NCI-H446 (cell line): ENCODE measurements around the gene HS1BP3.
A peak's percentile ranks its signal among the peaks of the same experiment; 100 is the strongest.

ENCODE experiments used
- DNase-seq, 2 experiments: peaks; one replicate each; lab custom pipeline; 2025; lab: John Stamatoyannopoulos, UW

HS1BP3 gene

DNA sequence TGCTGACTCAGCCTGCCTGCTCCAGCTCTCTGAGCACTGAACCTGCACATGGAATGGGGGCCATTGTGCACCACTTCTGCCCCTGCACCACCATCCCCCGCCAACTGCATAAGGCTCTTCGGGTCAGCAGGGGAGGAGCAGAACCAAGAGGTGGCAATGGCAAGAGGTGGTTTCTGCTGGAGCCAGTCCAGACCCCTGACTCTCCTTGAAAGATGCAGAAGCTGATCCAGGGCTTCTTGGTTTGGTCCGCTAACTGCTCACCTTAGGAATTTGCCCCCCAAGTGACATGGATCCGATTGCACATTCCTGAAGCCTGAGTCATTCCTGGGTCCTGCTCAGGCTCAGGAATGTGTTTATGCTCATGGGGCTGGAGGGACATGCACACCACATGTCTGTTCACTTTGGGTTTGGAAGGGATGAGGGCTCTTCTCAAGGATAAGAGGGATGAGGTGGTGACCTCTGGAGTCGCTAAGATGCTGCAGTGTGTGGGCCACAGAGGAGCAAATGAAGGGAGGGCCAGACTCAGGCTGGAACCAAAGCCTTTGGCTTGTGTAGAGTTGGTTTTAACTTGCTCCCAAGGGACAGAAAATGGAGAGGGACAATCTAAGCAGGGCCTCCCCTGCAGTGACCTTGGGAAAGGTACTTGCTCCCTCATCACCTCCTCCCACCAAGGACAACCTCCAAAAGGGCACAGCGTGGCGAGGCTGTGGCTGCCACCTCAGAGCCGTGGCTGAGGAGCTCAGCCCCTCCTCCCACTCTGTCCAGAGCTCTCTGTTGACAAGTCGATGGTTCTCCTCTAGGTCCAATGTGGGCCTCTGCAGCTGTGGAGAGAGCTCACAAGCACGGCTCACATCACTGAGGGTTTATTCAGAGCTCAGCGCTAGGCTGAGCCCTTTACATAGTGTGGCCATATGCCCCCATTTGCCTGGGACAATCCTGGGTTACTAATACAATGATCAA lies 66.2 kb downstream of the HS1BP3 start:
- peak in 1 of 2 experiments; percentile 42 for DNase-seq

DNA sequence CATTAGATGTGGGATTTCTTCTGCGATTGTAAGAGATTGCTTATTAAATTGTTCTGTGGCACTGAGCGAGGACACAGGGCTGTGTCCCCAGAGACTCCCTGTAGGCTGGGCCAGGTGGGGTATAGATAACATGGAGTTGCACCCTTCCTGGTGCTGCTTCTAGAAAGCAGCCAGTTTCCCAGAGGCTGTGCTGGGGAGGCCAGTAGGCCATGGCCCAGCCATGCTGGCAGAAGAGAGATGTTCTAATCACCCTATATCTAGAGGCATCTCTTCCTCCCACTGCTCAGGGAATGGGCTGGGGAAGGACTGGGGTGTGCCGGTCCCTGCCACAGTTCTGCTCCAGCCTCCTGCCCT lies 66.9 kb downstream of the HS1BP3 start:
- no peak for DNase-seq

DNA sequence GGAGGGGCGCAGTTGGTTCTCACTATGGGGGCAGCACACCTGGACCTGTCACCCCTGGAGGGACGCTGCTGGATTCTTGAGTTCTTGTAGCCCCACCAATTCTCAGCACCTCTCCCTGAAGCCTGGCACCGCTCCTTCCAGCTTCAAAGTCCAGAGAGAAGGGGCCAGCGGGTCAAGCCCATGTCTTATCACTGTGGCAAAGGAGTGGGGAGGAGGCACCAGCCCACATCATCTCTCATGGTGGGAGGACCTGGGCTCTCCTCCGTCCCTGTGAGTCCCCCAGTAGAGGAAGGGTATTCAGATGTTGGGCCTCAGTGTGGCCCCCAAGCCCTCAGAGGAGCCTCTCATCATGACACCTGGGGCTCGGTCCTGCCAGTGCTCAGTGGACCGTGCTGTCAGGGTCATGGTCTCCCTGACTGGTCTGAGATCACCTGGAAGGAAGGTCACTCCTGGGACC lies 67.4 kb downstream of the HS1BP3 start:
- no peak for DNase-seq

DNA sequence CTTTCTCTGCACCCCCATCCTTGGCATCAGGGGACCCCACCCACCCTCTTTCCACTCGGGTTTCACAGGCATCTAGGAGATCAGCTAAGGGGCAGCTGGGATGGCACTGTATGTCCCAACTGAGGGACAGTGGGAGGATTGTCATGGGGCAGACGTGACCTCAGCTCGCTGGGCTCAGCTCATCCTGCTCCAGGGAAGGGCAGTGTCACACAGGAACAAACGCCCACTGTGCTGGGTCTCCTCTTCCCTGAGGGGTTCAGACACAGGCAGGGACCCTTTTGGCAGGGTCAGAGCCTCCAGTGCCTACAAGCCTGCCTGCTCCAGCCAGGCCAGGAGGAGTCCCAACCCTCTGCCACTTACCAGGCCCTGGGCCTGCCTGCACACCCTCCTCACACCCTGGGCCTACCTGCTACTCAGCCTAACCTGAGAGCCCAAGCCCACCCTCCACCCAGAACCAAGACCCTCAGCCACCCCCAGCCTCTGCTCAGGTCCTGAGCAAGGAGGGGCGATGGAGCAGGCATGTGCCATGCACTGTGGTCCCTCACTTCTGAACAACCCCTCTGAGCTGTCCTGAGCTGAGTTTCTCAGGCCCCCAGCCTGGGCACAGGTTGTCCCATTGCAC lies 68.2 kb downstream of the HS1BP3 start:
- DNase-seq, result no peak

DNA sequence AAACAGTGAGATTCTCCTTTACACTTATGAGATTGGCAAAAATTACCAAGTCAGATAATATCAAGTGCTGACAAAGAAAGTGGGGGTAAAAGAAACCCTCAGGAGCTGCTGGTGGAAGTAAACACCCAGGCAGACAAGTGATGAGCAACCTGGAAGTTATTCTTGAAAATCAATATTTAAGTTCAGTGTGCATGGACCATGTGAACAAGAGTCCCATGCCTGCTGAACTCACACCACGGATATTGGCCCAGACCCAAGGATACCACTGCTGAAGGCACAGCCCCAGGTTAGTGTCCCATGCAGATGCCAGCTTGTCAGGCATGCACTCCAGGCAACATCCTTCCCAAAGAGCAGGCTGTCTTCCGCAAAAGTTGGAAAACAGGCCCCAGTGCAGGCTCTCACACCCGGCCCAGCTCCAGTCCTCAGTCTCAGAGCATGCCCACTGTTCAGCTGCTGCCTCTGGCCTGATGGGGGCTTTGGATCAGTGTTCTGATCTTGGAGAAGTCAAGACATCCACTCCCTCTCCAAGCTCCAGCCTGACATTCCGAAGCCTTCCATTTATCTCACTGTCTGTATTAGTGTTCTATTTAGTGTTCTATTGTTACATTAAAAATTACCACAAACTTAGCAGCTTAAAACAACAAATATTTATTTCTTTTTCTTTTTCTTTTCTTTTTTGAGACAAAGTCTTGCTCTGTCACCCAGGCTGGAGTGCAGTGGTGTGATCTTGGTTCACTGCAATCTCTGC lies 70.0 kb downstream of the HS1BP3 start:
- DNase-seq, result peak in 1 of 2 experiments; percentile 38

DNA sequence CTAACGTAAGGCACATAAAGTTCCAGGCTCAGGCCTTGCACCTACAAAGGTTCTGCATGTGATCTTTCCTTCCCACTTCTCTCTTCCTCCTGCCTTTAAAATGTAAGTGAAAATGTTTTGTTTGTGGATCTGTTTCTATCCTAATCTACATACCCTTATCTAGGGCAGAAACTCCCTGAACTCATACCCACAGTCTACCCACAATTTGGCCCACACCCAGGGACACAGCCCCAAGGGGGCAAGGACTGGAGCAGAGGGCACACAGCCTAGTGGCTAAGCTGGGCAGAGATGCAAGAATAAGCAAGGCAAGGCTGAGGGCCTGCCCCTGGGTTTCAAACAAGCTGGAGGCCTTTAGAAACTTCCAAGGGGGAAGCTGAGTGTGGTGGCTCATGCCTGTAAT lies 71.0 kb downstream of the HS1BP3 start:
- DNase-seq, result no peak

DNA sequence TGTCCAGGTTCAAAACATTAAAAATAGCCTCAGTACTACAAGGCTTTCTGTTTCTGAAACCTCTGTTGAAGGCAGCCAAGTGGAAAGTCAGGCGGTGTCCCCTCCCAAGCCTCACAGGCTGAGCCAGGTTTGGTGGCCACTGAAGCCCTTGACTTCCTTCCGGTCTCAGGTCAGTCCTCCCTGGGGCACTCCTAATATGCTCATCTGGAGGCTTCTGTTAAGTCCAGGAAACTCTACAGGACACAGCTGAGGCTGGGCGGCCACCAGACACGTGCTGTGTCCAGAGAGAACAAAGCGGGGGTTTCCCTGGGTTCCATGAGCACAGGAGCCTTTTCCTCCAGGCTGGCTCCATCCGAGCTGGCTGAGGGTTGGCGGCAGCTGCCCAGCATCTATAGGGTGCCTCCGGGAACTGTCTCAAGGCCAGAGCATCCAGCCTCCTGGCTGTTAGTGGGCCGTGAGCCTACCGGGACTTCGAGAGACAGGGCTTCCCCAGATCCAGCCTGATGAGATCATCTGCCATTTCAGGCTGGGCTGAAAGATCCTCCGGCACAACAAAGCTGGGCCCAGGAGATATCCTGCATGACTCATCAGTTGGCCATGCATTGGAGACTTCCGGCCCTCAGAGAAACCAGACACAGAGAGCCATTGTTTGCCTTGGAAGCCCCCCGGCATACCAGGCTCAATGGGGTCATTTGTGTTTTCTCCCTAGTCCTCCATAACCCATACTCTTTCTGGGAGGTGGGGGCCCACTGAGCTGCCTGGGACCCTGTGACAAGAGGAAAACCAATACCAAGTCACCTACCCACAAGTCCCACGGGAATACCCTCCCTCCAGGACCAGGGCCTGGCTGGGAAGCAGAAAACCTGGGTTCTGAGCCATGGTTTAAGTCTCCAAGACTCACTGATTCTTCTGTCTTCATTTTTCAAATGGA lies 71.7 kb downstream of the HS1BP3 start:
- peak; percentile 83 to 91 for DNase-seq

DNA sequence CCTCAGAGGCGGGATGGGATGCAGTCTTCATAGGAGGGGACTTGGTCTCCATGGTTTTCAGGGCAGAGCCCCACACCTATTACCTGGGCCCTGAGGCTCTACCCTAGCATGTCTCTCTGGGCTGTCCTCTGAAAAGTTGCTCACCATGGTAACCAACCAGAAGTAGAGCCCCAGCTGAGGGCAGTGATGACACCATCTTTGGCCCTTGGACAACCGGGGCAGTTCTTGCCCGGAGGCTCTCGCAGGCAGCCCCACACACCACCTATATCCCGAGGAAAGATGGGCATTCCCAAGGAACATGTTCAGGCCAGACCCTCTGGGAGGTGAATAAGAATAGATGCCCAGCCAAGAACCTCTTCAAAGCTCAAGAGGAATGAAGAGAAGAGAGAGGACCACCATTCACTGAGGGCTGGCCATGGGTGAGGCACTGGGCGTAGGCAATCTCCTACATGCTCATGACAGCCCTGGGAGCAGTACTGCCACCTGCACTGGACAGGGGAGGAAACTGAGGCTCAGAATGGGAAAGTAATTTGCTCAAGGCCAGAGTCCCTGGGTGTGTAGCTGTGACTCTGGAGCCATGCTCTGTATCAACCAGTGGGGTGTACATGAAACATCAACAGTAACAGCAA lies 72.5 kb downstream of the HS1BP3 start:
- DNase-seq, result no peak

DNA sequence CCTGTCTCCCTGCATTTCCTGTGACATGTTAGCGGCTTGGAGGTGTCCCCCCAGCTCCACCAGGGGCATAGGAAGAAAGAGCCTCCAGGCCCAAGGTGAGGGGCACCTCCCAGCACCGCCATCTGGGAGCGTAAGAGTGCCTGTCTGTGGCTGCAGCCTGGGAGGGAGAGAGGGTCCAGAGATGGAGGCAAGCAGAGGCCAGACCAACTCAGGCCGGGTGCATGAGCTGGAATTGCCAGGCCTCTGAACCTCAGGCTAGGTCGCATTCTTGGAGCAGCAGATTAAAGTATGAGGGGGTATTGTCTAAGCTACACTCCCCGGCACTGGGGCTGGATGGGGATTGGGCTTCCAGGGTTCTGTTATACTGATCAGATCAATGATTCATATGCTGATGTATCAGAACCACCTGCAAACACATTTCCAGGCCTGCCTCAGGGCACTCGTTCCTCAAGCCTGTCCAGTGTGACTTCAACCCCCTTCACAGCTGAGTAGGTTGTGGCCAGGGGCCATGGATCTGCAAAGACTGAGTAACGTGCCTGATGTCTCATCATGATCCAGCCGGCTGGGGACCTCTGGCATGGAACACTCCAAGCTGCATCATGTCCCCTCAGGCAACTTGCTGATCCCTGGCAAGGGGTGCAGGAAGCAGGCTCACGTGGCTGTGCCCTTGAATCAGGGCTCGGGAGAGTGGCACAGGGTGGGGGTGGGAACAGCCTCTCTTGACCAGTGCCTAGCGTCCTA lies 73.2 kb downstream of the HS1BP3 start:
- DNase-seq, result no peak

DNA sequence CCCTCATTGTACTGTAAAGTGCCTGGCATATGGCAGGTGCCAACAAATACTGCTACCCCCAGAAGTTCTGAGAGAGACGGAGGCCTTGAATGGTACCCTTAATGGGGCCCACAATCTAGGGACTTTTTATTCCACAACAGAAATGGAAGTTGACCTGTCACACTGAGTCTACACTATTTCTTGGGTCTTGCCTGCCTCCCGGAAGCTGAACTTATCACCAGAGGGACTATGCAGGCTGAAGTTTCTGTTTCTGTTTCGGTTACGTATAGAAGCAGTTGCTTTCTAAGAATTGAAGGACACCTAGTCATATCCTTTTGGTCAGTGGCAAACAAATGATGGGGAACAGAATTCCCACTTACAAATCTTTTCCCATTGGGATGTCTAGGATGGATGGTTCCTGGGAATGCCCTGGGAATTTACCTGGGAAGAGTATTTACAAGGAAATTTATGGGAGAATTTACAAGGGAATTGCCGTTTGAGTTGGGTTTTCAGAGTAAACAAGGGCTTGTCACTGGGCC lies 74.2 kb downstream of the HS1BP3 start:
- no peak for DNase-seq

DNA sequence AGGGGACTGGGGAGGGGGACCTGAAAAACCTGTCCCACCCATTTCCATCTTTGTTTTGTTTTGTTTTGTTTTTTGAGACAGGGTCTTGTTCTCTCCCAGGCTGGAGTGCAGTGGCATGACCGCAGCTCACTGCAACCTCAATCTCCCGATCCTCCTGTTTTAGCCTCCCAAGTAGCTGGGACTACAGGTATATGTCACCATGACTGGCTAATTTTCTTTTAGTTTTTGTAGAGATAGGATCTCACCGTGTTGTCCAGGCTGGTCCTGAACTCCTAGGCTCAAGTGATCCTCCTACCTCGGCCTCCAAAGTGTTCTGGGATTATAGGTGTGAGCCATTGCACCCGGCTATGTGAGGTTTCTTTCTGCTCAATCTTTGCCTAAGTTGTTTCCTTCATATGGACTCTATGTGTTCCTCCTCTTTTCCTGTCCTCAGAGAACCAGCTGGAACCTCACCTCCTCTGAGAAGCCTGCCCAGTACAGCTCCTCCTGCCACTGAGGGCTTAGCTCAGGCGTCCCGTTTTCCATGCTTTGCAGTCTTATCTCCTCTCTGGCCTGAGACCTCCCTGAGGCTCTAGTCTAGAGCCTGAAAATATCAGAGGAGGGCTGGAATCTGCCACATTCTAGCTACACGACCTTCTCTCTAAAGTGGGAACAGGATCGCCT lies 74.8 kb downstream of the HS1BP3 start:
- DNase-seq, result no peak

DNA sequence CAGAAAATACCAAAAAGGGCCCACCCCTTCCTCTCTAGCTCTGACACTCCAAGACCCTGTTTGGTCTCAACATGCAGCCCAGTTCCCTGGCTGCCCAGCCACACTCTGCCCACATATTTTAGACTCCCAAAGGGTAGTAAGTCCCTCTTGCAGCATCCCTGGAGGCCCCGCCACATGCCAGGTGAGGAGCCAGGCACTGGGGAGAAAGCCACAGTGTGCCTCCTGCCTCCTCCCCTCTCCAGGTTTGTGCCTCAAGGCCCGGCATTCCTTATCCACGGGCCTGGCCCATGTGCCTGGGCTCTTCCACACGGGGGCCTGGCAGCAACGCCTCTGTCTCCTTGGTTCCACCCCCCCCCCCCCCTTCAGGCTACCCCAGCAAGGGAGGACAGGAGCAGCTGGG lies 75.5 kb downstream of the HS1BP3 start:
- DNase-seq, result no peak

DNA sequence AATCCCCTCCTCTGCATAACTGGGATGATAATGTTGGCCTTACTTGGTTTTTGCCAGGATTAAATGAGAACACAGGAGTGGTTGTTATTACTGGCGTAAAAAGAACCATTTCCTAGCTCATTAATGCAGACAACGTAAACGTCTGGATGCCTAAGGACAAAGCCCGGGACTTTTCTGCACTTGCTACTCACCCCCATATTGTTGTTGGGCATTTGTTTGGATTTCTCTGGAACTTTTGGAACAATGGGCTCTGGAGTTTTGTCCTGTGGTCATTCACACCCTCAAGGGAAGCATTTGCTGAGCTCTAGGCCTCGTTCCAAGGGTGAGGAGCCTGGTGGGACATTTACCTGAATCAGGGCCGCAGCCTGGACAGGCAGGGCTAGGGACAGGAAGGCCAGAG lies 76.0 kb downstream of the HS1BP3 start:
- no peak for DNase-seq

DNA sequence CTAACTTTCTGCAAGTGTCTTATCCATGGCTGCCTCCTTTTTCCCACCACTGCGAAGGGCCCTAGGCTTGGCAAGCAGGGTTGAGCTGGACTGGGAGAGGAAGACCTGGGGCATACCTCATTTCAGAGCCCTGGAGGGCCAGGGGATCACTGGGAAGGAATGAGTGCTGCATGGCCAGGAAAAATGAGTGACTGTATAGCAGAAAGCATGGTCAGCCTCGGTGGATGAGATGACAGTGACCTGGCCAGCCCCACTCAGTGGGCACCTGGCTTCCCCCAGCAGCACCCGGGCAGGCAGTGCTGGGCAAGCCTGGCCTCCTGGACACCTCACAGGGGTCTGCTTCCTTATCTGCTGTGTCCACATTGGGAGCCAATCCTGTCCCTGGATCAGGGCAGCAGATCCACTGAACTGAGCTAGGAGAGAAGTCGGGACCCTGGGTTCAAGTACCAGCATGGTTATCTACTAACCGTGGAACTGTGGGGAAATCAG lies 76.4 kb downstream of the HS1BP3 start:
- no peak for DNase-seq

DNA sequence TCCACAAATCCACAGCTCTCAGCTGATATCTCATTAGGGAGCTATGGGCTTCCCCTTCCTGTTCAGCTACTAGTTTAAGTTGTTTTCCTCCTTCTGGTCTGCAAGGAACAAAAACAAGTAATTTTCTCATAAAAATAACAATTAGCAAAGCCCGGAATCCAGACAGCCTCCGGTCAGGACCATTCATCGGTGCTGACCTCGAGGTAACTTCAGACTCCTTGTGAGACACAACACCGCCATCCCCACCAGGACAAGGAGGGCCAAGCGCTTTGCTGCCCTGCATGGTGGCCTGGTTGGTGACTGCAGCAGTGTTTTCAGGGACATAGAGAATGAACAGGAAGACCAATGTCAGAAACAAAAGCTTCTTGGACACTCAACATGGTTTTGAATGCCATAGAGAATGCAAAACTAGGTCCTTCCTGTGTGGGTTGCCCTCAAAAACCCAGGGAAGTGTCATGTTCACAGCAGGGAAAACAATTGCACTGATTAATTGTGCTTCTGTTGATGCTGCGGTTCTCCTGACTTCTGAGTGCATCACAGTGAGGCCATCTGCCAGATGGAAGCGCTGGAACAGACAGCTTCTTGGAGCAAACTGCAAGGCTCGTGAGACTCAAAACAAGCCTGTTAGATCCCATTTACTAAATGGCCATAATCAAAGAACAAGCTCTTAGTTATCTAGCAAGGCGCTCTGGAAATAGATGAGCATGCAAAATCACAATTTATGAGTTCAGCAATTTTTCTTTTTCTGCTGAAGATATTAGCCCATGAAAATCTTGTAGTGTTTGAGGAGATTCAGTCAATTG lies 77.1 kb downstream of the HS1BP3 start:
- DNase-seq, result peak; percentile 52 to 77

DNA sequence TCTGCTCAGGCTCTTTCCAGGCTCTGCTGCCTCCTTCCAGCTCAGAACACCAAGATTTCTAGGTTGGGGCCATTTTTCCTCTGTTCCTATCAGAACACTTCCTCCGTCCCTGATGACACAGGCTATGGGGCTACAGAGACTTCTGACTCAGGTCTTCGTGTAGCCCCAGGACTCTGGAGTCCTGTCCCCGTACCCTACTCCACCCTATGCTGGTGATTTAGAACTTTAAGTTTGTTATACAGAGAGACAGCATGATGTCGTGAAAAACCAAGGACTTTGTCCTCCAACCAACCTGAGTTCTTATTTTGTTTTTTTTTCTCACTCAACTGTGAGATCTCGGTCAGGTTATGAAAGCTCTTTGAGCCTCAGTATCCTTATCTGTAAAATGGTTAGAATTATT lies 78.7 kb downstream of the HS1BP3 start:
- DNase-seq, result no peak

DNA sequence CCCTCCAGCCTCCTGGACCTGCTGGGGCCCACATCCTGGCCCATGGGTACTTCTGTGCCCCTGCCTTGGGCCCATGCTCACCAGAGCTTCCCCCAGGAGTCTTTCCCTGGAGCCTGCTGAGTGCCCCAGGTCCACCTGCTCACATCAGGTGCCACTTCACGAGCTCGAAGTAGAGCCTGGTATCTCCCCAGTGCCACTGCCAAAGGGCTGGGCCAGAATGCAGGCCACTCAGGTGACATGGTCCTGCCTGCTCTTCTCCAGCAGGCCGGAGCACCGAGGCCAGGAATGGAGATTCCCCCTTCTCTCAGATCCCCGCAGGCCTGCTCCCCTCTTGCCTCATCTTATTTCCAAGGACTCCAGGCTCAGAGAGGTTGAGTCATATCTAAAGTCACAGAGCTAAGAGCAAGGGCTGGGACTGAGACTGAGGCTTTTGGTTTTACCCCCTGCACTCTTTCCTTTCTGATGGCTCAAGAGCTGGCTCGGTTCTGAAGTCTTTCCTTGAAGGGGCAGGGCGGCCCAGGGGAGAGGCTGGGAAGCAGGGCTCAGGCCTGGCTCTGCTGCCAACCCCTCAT lies 79.2 kb downstream of the HS1BP3 start:
- no peak for DNase-seq

DNA sequence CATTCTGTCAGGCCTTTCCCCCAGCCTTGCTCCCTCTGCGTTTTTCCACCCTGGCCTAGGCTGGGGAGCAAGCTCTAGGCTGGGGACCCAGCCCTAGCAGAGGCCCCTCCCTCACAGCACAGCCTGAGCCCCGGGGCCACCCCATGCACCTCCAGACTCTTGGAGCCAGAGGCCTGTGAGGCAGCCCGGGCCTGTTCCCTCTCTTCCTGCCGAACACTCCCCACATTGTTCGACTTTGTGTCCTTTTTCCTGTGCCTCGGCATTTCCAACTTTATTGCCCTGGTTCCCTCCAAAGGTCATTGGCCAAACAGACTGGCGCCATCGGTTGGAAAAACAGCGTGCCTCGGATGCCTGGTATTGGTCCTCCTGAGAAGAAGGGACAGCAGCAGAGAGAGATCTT lies 79.7 kb downstream of the HS1BP3 start:
- no peak for DNase-seq
